Measurements from ENCODE around the gene MFSD2B.

The MFSD2B gene

GRCh38 chr2:24015562-24016375 lies 5.9 kb downstream of the MFSD2B start:
- DNase-seq (ENCODE audit: low spot score), result peak; percentile 78
- H3K27ac ChIP-seq (ENCODE audit: poor library complexity, severe bottlenecking), result peak overlapping the region; percentile 93

GRCh38 chr2:24016376-24016761 lies 6.5 kb downstream of the MFSD2B start:
- Histone ChIP-seq H3K27me3 (ENCODE audit: insufficient read depth, poor library complexity, severe bottlenecking) (no peaks in the 10 kb centered on the region), H3K4me1 (ENCODE audit: insufficient read depth, poor library complexity, severe bottlenecking) (peaks cover 22% of the 10 kb centered on the region), H3K9me3 (ENCODE audit: severe bottlenecking) (no peaks in the 10 kb centered on the region), H3K36me3 (ENCODE audit: low read depth) (no peaks in the 10 kb centered on the region), H3K4me3 (ENCODE audit: severe bottlenecking) (no peak overlapping the region), H3K27ac (ENCODE audit: poor library complexity, severe bottlenecking) (peak overlapping the region; percentile 93)
- no peak for TF ChIP-seq CTCF (IDR thresholded peaks at IDR 0.05; ENCODE audit: poor library complexity, severe bottlenecking)
- ATAC-seq (ENCODE audit: low read depth) (no peak), DNase-seq (ENCODE audit: low spot score) (no peak)

More at GRCh38 chr2:24015562-24016375, 5.9 kb downstream of the MFSD2B start:
- H3K27me3 ChIP-seq (ENCODE audit: insufficient read depth, poor library complexity, severe bottlenecking), result no peaks in the 10 kb centered on the region
- peak; percentile 96 for ATAC-seq (ENCODE audit: low read depth)
- H3K4me3 ChIP-seq (ENCODE audit: severe bottlenecking), result no peak overlapping the region
- no peak for TF ChIP-seq CTCF (IDR thresholded peaks at IDR 0.05; ENCODE audit: poor library complexity, severe bottlenecking)
- no peaks in the 10 kb centered on the region for H3K9me3 ChIP-seq (ENCODE audit: severe bottlenecking)
- no peaks in the 10 kb centered on the region for H3K36me3 ChIP-seq (ENCODE audit: low read depth)
- peaks cover 22% of the 10 kb centered on the region for H3K4me1 ChIP-seq (ENCODE audit: insufficient read depth, poor library complexity, severe bottlenecking)

- H3K27ac ChIP-seq (ENCODE audit: poor library complexity, severe bottlenecking), result peak overlapping the region; percentile 93
- H3K36me3 ChIP-seq (ENCODE audit: low read depth), result no peaks in the 10 kb centered on the region
- H3K4me1 ChIP-seq (ENCODE audit: insufficient read depth, poor library complexity, severe bottlenecking), result peaks cover 22% of the 10 kb centered on the region
- ATAC-seq (ENCODE audit: low read depth), result no peak
- no peak overlapping the region for H3K4me3 ChIP-seq (ENCODE audit: severe bottlenecking)
- H3K9me3 ChIP-seq (ENCODE audit: severe bottlenecking), result no peaks in the 10 kb centered on the region
- DNase-seq (ENCODE audit: low spot score), result no peak
- H3K27me3 ChIP-seq (ENCODE audit: insufficient read depth, poor library complexity, severe bottlenecking), result no peaks in the 10 kb centered on the region
- TF ChIP-seq CTCF (IDR thresholded peaks at IDR 0.05; ENCODE audit: poor library complexity, severe bottlenecking), result no peak
Measured at GRCh38 chr2:24016853-24017703, 7.2 kb downstream of the MFSD2B start.

- Histone ChIP-seq H3K4me3 (ENCODE audit: severe bottlenecking) (no peak overlapping the region), H3K9me3 (ENCODE audit: severe bottlenecking) (no peaks in the 10 kb centered on the region), H3K4me1 (ENCODE audit: insufficient read depth, poor library complexity, severe bottlenecking) (peaks cover 22% of the 10 kb centered on the region), H3K36me3 (ENCODE audit: low read depth) (no peaks in the 10 kb centered on the region), H3K27ac (ENCODE audit: poor library complexity, severe bottlenecking) (no peak overlapping the region), H3K27me3 (ENCODE audit: insufficient read depth, poor library complexity, severe bottlenecking) (no peaks in the 10 kb centered on the region)
- DNase-seq (ENCODE audit: low spot score), result no peak
- no peak for TF ChIP-seq CTCF (IDR thresholded peaks at IDR 0.05; ENCODE audit: poor library complexity, severe bottlenecking)
- no peak for ATAC-seq (ENCODE audit: low read depth)
Measured at GRCh38 chr2:24017711-24018110, 7.8 kb downstream of the MFSD2B start.

Measured in RWPE2 (cell line).